Prostate gland (tissue), 2 donors: ENCODE measurements around the gene TSPYL1.

ENCODE experiments used
- CTCF ChIP-seq, 4 experiments: fragments of 200-600 bp in 2 of 4; fragments of 450-650 bp in 2 of 4; sonication (generic) in 2 of 4; IDR thresholded peaks; 1 replicate in 3 of 4; 2 replicates in 1 of 4; pipeline ENCODE4 v1.5.1; 2016 to 2019; ENCODE audit warnings: antibody characterized with exemption in 4 of 4, mild to moderate bottlenecking in 2 of 4, moderate library complexity in 2 of 4
- POLR2A ChIP-seq: fragments of 450-650 bp; IDR thresholded peaks from one replicate; pipeline ENCODE4 v1.6.1; 2016; ENCODE audit warnings: antibody characterized with exemption, mild to moderate bottlenecking

GRCh38 chr6:116255246-116255800 is 24.4 kb downstream of the TSPYL1 start:
- no peak for TF ChIP-seq CTCF (IDR thresholded peaks at IDR 0.05)
- no peak for TF ChIP-seq POLR2A
